Stimulated activated CD4-positive, alpha-beta T cell treated with anti-CD3 and anti-CD28 coated beads, TNF-alpha, amount 100 ng/mL, for 1 hour (primary cell): Measurements from ENCODE around the gene WFS1.

Experiments
- DNase-seq, 3 donors: peaks; one replicate each; pipeline ENCODE4 v3.0.0-alpha.2; 2020; ENCODE audit warnings: low read depth in 3 of 3, low spot score in 1 of 3

WFS1 gene

GRCh38 chr4:6233929-6234328 lies 35.7 kb upstream of the WFS1 start:
- no peak for DNase-seq

- DNase-seq: no peak
Observed at GRCh38 chr4:6235012-6235411, 34.6 kb upstream of the WFS1 start.

GRCh38 chr4:6235901-6236640 lies 33.6 kb upstream of the WFS1 start:
- no peak for DNase-seq

- DNase-seq: no peak
Observed at GRCh38 chr4:6236816-6237390, 32.7 kb upstream of the WFS1 start.

- DNase-seq: no peak
Observed at GRCh38 chr4:6239486-6239885, 30.2 kb upstream of the WFS1 start.

GRCh38 chr4:6239968-6240367 lies 29.7 kb upstream of the WFS1 start:
- DNase-seq: no peak

GRCh38 chr4:6241062-6241845 lies 28.4 kb upstream of the WFS1 start:
- no peak for DNase-seq

GRCh38 chr4:6242271-6243029 lies 27.2 kb upstream of the WFS1 start:
- DNase-seq: no peak

GRCh38 chr4:6245246-6246169 lies 24.1 kb upstream of the WFS1 start:
- no peak for DNase-seq

- no peak for DNase-seq
Observed at GRCh38 chr4:6246170-6246634, 23.4 kb upstream of the WFS1 start.

GRCh38 chr4:6248394-6248793 lies 21.3 kb upstream of the WFS1 start:
- DNase-seq: no peak

- no peak for DNase-seq
Observed at GRCh38 chr4:6250235-6250983, 19.2 kb upstream of the WFS1 start.

- no peak for DNase-seq
Observed at GRCh38 chr4:6250984-6251295, 18.7 kb upstream of the WFS1 start.

- DNase-seq: no peak
Observed at GRCh38 chr4:6251365-6251764, 18.3 kb upstream of the WFS1 start.

- no peak for DNase-seq
Observed at GRCh38 chr4:6252051-6252450, 17.6 kb upstream of the WFS1 start.

GRCh38 chr4:6253111-6253510 lies 16.5 kb upstream of the WFS1 start:
- DNase-seq: no peak

- DNase-seq: no peak
Observed at GRCh38 chr4:6253961-6254360, 15.7 kb upstream of the WFS1 start.

GRCh38 chr4:6256141-6256540 lies 13.5 kb upstream of the WFS1 start:
- no peak for DNase-seq

GRCh38 chr4:6257247-6258025 lies 12.2 kb upstream of the WFS1 start:
- no peak for DNase-seq
